Measurements from ENCODE around the gene SYAP1.
"Not testable (repeated sequence)": the region's sequence is repeated elsewhere in the genome, so short reads cannot be mapped to it uniquely, and the experiment has no call there.

The SYAP1 gene

GRCh38 chrX:16761500-16761899 lies 42.1 kb downstream of the SYAP1 start:
- peaks cover 38% of the 10 kb centered on the region for H3K36me3 ChIP-seq (ENCODE audit: insufficient read depth, low read depth, low read length)
- not testable (repeated sequence) for H3K9me3 ChIP-seq (ENCODE audit: insufficient read depth, low read depth, low read length); H3K4me3 ChIP-seq (ENCODE audit: low read length); H3K27me3 ChIP-seq (ENCODE audit: insufficient read depth, low read length); H3K27ac ChIP-seq (ENCODE audit: low read length); H3K4me1 ChIP-seq (ENCODE audit: insufficient read depth, low read length); H3K9ac ChIP-seq (ENCODE audit: low read depth, low read length)

DNA sequence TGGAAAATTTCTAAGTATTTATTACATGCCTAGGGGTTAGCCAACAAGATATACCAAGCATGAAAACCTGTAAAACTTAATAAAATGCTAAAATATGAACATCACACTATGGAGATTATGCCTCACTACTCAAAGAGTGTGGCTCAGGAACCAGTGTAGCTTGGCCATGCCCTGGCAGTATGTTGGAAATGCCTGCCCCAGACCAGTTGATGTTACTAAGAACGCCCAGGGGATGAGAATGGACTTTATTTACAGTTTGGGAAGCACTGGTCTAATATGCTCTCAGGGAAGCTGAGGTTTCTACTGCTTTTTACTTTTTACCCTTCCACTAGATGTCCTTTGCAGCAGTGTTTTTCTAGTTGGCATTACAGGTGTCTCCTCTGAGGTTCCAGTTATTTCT lies 43.2 kb downstream of the SYAP1 start:
- Histone ChIP-seq H3K36me3 (ENCODE audit: insufficient read depth, low read depth, low read length) (peaks cover 30% of the 10 kb centered on the region), H3K4me1 (ENCODE audit: insufficient read depth, low read length) (no peaks in the 10 kb centered on the region), H3K27me3 (ENCODE audit: insufficient read depth, low read length) (no peaks in the 10 kb centered on the region), H3K9me3 (ENCODE audit: insufficient read depth, low read depth, low read length) (no peaks in the 10 kb centered on the region), H3K27ac (ENCODE audit: low read length) (no peak overlapping the region), H3K9ac (ENCODE audit: low read depth, low read length) (no peak overlapping the region), H3K4me3 (ENCODE audit: low read length) (no peak overlapping the region)

DNA sequence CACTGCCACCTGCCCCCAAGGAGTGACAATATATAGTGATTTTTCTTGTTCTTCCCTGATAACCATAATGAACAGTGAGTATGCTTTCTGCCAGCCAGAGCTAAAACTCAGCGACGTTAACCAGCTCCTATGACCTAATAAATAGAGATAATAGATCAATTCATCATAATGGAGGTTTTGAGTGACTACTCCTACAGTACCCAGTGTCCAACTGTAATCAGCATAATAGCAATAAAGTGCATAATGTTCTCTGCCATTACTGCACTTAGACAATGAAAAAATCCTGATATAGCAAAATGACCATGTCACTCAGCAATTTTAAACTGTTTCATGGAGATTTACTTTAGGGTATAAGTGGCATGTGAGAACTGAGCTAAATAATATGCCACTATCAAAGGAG lies 46.2 kb downstream of the SYAP1 start:
- H3K9ac ChIP-seq (ENCODE audit: low read depth, low read length): no peak overlapping the region

DNA sequence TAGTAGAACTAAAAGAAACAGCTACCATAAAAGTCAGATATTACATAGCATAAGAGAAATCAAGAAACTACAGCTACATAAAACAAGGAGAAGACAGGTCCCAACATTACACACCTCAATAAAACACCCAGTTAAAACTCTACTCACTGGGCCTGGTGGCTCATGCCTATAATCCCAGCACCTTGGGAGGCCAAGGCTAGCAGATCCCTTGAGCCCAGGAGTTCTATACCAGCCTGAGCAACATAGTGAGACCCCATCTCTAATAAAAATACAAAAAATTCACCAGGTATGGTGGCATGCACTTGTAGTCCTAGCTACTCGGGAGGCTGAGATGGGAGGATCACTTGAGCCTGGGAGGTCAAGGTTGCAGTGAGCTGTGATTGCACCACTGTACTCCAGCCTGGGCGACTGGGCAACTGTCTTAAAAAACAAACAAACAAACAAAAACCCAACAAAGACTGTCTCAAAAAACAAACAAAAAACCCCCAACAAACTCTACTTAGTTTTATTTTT lies 51.6 kb downstream of the SYAP1 start:
- H3K9ac ChIP-seq (ENCODE audit: low read depth, low read length): peak overlapping the region; percentile 81; the same call in 1 of the 2 replicates
- no peaks in the 10 kb centered on the region for H3K36me3 ChIP-seq (ENCODE audit: insufficient read depth, low read depth, low read length)
- peak overlapping the region; percentile 65 for H3K27ac ChIP-seq (ENCODE audit: low read length)

More for the DNA sequence above, 46.2 kb downstream of the SYAP1 start:
- H3K4me1 ChIP-seq (ENCODE audit: insufficient read depth, low read length): no peaks in the 10 kb centered on the region
- H3K9me3 ChIP-seq (ENCODE audit: insufficient read depth, low read depth, low read length): no peaks in the 10 kb centered on the region
- H3K27me3 ChIP-seq (ENCODE audit: insufficient read depth, low read length): no peaks in the 10 kb centered on the region
- no peak overlapping the region for H3K4me3 ChIP-seq (ENCODE audit: low read length)
- H3K36me3 ChIP-seq (ENCODE audit: insufficient read depth, low read depth, low read length): peaks cover 6% of the 10 kb centered on the region
- no peak overlapping the region for H3K27ac ChIP-seq (ENCODE audit: low read length)

GRCh38 chrX:16771483-16772398 lies 52.3 kb downstream of the SYAP1 start:
- Histone ChIP-seq H3K4me1 (ENCODE audit: insufficient read depth, low read length) (peaks cover 4% of the 10 kb centered on the region; the same call in 1 of the 2 replicates), H3K36me3 (ENCODE audit: insufficient read depth, low read depth, low read length) (no peaks in the 10 kb centered on the region), H3K4me3 (ENCODE audit: low read length) (peak overlapping the region; percentile 44; the same call in 1 of the 2 replicates), H3K27ac (ENCODE audit: low read length) (peak overlapping the region; percentile 83), H3K9ac (ENCODE audit: low read depth, low read length) (peak overlapping the region; percentile 81), H3K27me3 (ENCODE audit: insufficient read depth, low read length) (no peaks in the 10 kb centered on the region), H3K9me3 (ENCODE audit: insufficient read depth, low read depth, low read length) (no peaks in the 10 kb centered on the region)

More for the DNA sequence above, 51.6 kb downstream of the SYAP1 start:
- Histone ChIP-seq H3K4me3 (ENCODE audit: low read length) (no peak overlapping the region), H3K9me3 (ENCODE audit: insufficient read depth, low read depth, low read length) (no peaks in the 10 kb centered on the region), H3K4me1 (ENCODE audit: insufficient read depth, low read length) (peaks cover 4% of the 10 kb centered on the region; the same call in 1 of the 2 replicates), H3K27me3 (ENCODE audit: insufficient read depth, low read length) (no peaks in the 10 kb centered on the region)

GRCh38 chrX:16772460-16772859 lies 53.0 kb downstream of the SYAP1 start:
- H3K4me1 ChIP-seq (ENCODE audit: insufficient read depth, low read length): peaks cover 4% of the 10 kb centered on the region; the same call in 1 of the 2 replicates
- peak overlapping the region; percentile 81 for H3K9ac ChIP-seq (ENCODE audit: low read depth, low read length)
- H3K4me3 ChIP-seq (ENCODE audit: low read length): peak overlapping the region; percentile 26; the same call in 1 of the 2 replicates
- H3K36me3 ChIP-seq (ENCODE audit: insufficient read depth, low read depth, low read length): no peaks in the 10 kb centered on the region
- H3K27ac ChIP-seq (ENCODE audit: low read length): peak overlapping the region; percentile 83
- no peaks in the 10 kb centered on the region for H3K27me3 ChIP-seq (ENCODE audit: insufficient read depth, low read length)
- no peaks in the 10 kb centered on the region for H3K9me3 ChIP-seq (ENCODE audit: insufficient read depth, low read depth, low read length)

DNA sequence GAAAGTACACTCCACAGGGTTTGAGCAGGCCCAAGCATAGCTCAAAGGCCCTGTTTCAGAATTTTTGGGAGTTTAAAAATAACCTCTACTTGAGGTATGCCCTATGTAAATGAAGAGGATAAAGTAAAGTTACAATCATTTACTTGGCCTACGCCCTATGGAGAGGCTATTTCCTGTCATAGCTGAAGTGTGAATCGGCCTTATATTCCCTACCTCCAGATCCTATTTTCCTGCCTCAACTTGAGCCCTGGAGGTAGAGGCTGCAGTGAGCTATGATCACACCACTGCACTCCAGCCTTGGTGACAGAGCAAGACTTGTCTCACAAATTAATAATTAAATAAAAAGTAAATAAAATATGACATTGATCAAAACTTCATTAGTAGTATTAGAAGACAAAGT lies 55.3 kb downstream of the SYAP1 start:
- H3K9ac ChIP-seq (ENCODE audit: low read depth, low read length): no peak overlapping the region
- no peak overlapping the region for H3K27ac ChIP-seq (ENCODE audit: low read length)
- H3K4me3 ChIP-seq (ENCODE audit: low read length): no peak overlapping the region
- peaks cover 4% of the 10 kb centered on the region; the same call in 1 of the 2 replicates for H3K4me1 ChIP-seq (ENCODE audit: insufficient read depth, low read length)
- no peaks in the 10 kb centered on the region for H3K27me3 ChIP-seq (ENCODE audit: insufficient read depth, low read length)
- H3K36me3 ChIP-seq (ENCODE audit: insufficient read depth, low read depth, low read length): no peaks in the 10 kb centered on the region
- no peaks in the 10 kb centered on the region for H3K9me3 ChIP-seq (ENCODE audit: insufficient read depth, low read depth, low read length)

GRCh38 chrX:16778545-16778944 lies 59.1 kb downstream of the SYAP1 start:
- H3K27me3 ChIP-seq (ENCODE audit: insufficient read depth, low read length): no peaks in the 10 kb centered on the region
- no peak overlapping the region for H3K27ac ChIP-seq (ENCODE audit: low read length)

GRCh38 chrX:16778993-16779392 lies 59.6 kb downstream of the SYAP1 start:
- Histone ChIP-seq H3K27me3 (ENCODE audit: insufficient read depth, low read length) (no peaks in the 10 kb centered on the region), H3K27ac (ENCODE audit: low read length) (no peak overlapping the region), H3K4me1 (ENCODE audit: insufficient read depth, low read length) (no peaks in the 10 kb centered on the region), H3K9me3 (ENCODE audit: insufficient read depth, low read depth, low read length) (no peaks in the 10 kb centered on the region), H3K4me3 (ENCODE audit: low read length) (no peak overlapping the region), H3K36me3 (ENCODE audit: insufficient read depth, low read depth, low read length) (no peaks in the 10 kb centered on the region), H3K9ac (ENCODE audit: low read depth, low read length) (no peak overlapping the region)

More at GRCh38 chrX:16778545-16778944, 59.1 kb downstream of the SYAP1 start:
- no peaks in the 10 kb centered on the region for H3K9me3 ChIP-seq (ENCODE audit: insufficient read depth, low read depth, low read length)
- H3K4me1 ChIP-seq (ENCODE audit: insufficient read depth, low read length): no peaks in the 10 kb centered on the region
- no peak overlapping the region for H3K4me3 ChIP-seq (ENCODE audit: low read length)
- no peaks in the 10 kb centered on the region for H3K36me3 ChIP-seq (ENCODE audit: insufficient read depth, low read depth, low read length)
- no peak overlapping the region for H3K9ac ChIP-seq (ENCODE audit: low read depth, low read length)

DNA sequence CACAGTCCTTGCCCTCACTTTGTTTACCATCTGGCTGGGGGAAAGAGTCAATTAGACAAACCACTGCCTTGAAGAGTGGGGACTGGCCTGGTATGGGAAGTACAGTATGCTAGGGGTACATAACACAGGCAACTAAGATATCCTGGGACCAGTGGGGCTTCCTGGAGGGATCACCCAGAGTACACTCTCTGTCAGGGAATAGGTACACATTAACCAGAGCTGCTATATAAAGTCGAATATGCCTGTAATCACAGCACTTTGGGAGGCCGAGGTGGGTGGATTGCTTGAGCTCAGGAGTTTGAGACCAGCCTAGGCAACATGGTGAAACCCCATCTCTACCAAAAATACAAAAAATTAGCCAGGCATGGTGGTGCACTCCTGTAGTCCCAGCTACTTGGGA lies 60.4 kb downstream of the SYAP1 start:
- H3K9ac ChIP-seq (ENCODE audit: low read depth, low read length); H3K9me3 ChIP-seq (ENCODE audit: insufficient read depth, low read depth, low read length): not testable (repeated sequence)

DNA sequence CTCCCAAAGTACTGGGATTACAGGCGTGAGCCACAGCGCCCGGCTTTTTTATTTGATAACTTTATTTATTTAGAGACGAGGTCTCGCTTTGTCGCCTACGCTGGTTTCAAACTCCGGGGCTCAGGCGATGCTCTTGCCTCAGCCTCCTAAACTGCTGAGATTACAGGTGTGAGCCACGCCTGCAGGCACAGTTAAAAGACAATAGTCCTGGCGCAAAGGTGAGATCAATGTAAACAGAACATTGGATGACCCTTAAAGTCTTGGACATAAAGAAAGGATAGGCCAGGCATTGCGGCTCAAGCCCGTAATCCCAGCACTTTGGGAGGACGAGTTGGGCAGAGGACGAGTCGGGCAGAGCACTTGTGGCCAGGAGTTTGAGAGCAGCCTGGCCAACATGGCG lies 64.0 kb downstream of the SYAP1 start:
- Histone ChIP-seq H3K27me3 (ENCODE audit: insufficient read depth, low read length) (no peaks in the 10 kb centered on the region), H3K4me3 (ENCODE audit: low read length) (no peak overlapping the region), H3K9me3 (ENCODE audit: insufficient read depth, low read depth, low read length) (no peaks in the 10 kb centered on the region), H3K9ac (ENCODE audit: low read depth, low read length) (no peak overlapping the region), H3K4me1 (ENCODE audit: insufficient read depth, low read length) (peaks cover 4% of the 10 kb centered on the region; the same call in 1 of the 2 replicates), H3K27ac (ENCODE audit: low read length) (no peak overlapping the region), H3K36me3 (ENCODE audit: insufficient read depth, low read depth, low read length) (peaks cover 7% of the 10 kb centered on the region; the same call in 1 of the 2 replicates)

More for the DNA sequence above, 60.4 kb downstream of the SYAP1 start:
- H3K27me3 ChIP-seq (ENCODE audit: insufficient read depth, low read length); H3K27ac ChIP-seq (ENCODE audit: low read length); H3K4me3 ChIP-seq (ENCODE audit: low read length); H3K4me1 ChIP-seq (ENCODE audit: insufficient read depth, low read length); H3K36me3 ChIP-seq (ENCODE audit: insufficient read depth, low read depth, low read length): not testable (repeated sequence)

GRCh38 chrX:16784440-16784839 lies 65.0 kb downstream of the SYAP1 start:
- not testable (repeated sequence) for H3K9me3 ChIP-seq (ENCODE audit: insufficient read depth, low read depth, low read length); H3K4me3 ChIP-seq (ENCODE audit: low read length); H3K27ac ChIP-seq (ENCODE audit: low read length); H3K4me1 ChIP-seq (ENCODE audit: insufficient read depth, low read length); H3K9ac ChIP-seq (ENCODE audit: low read depth, low read length); H3K27me3 ChIP-seq (ENCODE audit: insufficient read depth, low read length)
- peaks cover 11% of the 10 kb centered on the region; the same call in 1 of the 2 replicates for H3K36me3 ChIP-seq (ENCODE audit: insufficient read depth, low read depth, low read length)

All from iPS-20b (cell line).